HG03097 (cell line): ENCODE results near the gene OSBPL2.

ENCODE experiments used
- ATAC-seq: cut with Tn5 transposase; IDR thresholded peaks from one replicate; pipeline ENCODE4 v1.9.1; 2021; ENCODE audit not compliant: unreplicated experiment, low FRiP score

OSBPL2 gene

DNA sequence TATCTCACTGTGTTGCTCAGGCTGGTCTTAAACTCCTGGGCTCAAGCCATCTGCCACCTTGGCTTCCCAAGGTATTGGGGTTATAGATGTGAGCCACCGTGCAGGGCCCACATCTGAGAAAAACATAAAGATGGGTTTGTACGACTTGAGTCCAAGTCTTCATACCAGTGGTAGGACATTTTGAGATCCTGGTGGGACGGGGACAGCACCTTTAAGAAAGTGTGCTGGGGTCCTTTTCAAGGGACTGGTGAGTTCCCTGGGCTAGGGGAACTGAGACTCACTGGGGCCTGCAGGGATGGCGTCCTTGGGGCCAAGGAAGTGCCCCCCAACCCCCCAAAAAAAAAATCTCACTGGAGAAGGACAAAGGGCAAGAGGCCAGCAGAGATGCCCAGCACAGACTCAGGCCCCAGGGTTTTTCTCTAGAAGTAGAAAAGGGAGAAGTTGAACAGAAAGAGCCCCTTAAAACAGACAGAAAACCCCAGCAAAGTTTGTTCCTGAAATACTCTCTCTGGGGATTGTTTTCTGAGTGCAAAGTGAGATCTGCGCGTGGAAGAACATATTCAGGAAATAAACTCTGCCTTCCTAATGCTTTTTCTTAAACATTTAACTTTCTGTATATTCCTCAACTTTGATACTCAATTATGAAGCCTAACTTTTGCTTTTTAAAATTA is 10.7 kb downstream of the OSBPL2 start:
- no peak for ATAC-seq

DNA sequence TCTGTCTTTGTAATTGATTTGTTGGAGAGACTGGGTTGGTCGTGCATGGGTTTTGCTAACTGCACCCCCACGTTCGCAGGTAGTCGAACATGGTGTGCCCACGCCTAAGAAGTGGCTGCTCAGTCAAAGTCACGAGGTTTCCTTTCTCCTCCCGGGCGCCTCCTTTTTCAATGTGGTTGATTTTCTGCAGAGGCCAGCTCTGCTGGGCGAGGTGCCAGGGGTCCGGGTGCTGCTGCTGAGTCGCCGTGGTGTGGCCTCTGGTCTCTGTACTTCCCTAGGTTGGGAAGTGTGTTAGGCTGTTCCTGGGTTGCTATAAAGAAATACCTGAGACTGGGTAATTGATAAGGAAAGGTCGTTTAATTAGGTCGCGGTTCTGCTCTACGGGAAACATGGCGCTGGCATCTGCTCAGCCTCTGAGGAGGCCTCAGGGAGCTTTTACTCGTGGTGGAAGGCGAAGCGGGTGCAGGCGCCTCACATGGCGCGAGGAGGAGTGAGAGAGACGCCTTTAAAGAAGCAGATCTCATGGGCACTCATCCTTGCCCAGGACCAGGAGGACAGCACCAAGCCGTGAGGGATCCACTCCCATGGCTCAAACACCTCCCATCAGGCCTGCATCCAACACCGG is 14.1 kb downstream of the OSBPL2 start:
- no peak for ATAC-seq

DNA sequence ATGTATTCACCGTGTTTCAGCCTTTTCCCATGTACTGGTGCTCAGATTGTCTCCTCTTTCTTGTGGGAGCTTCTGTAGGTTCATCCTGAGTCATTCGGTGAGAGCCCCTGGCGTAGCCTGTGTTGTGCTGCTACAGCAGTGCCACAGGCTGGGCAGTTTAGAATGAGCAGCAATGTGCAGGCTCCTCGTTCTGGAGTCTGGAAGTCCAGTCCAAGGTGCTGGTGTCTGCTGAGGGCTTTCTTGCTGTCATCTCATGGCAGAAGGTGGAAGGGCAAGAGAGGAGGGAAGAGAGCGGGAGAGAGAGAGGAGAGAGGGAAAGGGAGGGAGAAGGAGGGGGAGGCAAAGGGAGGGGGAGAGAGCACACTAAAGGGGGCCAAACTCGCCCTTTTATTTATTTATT is 15.1 kb downstream of the OSBPL2 start:
- ATAC-seq: no peak

DNA sequence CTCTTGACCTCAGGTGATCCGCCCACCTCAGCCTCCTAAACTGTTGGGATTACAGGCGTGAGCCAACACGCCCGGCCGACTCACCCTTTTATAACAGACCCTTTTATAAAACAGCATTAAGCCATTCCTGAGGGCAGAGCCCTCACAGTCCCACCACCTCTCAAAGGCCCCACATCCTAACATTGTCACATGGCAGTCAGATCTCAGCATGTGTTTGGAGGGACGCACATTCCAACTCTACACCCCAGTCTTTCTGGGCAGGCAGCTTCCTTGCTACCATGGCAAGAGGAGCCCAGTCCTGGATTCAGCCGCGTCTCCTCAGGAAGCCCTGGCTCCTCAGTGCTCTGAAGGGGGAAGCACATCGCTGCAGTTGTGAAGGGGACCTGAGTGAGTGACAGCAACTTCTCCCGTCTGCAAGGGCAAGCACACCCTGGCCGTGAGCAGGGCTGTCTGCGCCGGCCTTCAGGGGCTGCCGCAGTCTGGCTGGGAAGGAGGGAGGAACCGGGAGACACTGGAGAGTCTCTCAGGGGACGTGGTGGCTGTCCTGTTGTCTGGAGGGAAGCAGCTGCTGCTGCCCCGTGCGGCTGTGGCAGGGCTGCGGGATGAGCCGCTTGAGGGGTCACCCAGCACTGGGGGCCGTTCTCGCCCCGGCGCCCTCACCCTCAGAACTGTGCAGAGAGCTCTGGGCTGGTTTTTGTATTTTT is 15.9 kb downstream of the OSBPL2 start:
- no peak for ATAC-seq

DNA sequence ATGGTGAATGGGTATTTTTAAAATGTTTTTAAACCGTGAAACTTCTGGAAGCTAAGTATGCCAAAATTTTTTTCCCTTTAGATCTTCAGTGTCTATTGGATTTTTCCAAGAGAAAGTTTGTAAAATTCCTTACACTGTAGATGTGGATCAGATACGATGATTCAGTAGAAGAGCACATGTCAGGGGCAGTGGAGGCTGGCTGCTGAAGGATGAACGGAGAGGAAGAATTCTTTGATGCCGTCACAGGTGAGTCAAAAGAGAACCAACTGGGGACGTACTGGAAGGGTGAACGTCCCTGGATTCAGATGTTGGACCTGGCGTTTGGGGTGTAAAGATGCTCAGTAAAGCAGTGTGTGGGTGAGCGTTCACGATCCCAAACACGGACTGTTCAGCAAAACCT is 17.7 kb downstream of the OSBPL2 start:
- no peak for ATAC-seq

DNA sequence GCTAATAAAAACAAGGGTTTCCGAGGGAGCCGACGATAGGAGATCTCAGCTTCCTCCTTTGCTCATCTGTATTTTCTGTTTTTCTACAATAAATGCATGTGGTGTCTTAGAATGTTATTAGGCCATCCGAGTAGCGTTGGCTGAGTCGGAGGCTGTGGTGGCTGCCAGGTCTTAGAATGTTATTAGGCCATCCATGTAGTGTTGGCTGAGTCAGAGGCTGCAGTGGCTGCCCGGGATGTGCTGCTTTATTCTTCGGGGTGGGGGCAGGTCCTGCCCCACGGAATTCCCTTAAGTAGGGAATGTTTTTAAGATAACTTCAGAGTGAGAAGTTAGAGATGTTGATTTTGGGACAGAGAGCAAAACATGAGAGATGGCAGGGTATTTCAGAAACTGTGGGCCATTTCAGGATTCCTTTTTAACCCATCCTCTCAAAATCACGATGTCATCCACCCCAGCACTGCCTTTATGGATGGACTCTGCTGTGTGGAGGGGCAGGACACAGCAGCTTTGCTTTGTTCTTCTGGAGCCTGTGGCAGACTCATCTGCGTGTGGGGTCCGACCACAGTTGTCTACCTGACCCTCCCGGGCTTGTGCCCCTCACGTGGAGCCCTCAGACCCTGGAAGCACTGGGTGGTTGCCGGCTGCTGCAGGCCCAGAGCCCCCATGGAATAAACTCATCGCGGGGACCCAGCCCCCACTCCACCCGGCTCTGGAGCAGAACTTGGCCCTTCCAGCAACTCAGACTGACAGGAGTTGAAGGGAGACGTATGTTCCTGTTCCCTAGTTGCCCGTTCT is 20.4 kb downstream of the OSBPL2 start:
- ATAC-seq: no peak

DNA sequence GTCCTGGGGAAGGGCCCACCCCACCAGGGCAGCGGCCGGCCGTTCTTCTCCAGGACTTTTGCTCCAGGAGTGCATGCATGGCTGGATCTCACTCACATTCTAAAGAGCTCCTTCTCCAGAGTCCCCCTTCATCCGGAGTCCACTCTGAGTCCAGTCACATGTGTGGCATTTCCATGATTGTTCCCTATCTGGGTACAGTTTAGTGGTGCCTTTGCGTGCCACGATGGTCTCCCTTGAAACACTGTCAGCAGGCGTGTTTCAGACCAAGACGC is 20.9 kb downstream of the OSBPL2 start:
- no peak for ATAC-seq

DNA sequence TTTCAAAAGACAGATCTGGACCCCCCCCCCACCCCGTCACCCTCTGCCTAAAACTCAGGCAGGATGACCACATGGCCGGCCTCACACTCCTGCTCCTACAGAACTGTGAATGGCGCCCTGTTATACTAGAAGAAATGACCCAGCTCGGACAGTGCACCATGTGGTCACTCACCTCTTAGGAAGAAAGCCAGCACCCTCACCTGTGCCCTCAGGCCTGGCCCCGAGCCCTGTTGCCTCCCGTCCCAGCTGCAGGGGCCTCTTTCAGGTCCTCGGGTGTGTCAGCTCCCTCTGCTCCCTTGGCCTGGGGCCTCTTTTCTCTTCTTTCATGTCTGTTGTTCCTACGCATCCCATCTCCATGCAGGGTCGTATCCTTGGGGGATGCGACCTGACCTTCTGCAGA is 23.7 kb downstream of the OSBPL2 start:
- ATAC-seq: no peak

DNA sequence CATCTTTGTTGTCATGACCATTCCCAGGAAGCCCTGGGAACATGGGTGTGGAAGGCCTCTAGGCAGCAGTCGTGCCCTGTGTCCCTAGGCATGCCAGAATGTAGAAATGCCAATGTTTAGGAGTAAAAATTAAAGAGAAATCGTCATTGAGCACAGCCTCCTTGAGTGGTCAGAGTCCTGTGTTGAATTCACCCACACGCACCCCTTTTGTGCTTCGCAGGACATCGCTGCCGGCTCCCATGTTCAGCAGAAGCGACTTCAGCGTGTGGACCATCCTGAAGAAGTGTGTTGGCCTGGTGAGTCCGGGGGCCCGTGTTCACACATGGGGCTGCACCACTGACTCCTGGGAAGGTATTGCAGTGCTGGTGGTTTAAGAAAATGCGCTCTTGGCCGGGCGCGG is 25.1 kb downstream of the OSBPL2 start:
- ATAC-seq: no peak

DNA sequence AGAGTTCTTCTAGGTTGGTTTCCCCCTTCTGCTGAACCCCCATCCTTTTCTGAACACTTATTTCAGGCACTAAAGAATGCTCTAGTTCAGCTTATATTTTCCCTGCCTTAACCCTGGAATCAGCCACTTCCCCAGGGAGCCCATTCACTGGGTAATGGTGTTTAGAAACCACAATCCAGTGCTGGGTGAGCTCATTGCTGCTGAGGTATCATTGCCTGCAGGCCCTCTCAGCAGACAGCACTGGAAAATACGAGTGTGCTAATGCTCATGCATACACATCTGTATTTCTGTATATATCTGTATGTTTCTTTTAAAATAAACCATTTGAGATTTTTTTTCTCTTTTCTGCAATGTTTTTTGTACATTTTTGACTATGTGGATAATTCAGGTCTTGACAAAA is 27.0 kb downstream of the OSBPL2 start:
- no peak for ATAC-seq

DNA sequence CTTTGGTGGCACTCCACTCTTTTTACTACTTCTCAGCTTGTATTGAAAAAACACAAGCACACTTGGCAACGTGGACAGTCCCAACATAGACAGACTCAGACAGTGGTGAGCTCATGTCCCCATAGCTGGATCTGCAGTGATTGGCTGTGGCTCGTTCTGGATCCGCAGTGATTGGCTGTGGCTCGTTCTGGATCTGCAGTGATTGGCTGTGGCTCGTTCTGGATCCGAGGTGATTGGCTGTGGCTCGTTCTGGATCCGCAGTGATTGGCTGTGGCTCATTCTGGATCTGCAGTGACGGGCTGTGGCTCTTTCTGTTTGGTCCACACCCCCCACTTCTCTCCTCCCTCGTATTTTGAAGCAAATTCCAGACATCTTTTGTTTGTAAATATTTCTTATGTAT is 28.0 kb downstream of the OSBPL2 start:
- ATAC-seq: no peak

DNA sequence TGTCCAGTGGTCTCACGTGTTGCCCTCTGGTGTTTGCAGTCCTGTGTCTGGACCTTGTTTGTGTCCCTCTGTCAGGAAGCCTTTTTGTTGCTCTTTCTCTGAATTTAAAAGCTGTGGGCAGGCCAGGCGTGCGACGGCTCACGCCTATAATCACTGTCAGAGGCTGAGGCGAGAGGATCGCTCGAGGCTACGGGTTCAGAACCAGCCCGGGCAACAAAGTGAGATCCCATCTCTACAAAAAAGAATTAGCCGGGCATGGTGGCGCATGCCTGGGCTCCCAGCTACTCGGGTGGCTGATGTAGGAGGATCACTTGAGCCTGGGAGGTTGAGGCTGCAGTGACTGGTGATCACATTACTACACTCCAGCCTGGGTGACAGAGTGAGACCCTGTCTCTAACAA is 28.5 kb downstream of the OSBPL2 start:
- no peak for ATAC-seq

DNA sequence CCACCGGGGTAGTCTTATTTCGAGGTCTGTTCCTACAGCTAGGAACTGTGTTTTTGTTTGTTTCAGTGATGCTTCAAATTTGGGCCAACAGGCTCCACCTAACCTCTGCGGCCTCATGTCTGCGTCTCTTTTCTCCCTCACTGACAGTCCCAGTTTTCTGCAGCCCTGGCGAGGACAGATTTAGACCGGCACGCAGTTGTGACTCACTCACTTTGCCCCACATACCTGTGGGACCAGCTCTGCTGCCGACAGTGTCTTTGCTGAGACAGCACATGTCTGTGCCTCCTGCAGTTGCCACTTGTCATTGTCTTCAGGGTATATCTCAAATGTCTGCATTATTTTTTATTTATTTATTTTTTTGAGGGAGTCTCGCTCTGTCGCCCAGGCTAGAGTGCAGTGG is 29.2 kb downstream of the OSBPL2 start:
- ATAC-seq: no peak

DNA sequence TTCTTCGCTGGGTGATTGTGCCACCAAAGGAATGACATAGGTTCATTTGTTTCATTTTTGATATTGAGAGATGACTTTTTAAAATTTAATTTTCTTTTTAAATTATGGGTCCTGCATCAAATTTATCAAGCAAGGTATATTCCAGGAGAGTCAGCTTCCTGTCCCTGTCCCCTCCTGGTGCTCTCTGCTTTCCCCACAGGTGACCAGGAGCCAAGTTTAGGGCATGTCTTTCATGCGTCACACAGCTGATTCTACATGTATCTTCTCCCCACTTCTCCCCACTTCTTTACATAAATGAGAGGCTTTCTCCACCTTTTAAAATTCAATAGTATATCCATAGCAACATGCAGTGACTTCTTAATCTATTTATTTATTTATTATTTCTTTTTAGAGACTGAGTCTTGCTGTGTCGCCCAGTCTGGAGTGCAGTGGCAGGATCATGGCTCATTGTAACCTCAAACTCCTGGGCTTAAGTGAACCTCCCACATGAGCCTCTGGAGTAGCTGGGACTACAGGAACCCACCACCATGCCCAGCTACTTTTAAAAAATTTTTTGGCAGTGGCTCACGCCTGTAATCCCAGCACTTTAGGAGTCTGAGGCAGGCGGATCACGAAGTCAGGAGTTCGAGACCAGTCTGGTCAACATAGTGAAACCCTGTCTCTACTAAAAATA is 30.0 kb downstream of the OSBPL2 start:
- no peak for ATAC-seq

DNA sequence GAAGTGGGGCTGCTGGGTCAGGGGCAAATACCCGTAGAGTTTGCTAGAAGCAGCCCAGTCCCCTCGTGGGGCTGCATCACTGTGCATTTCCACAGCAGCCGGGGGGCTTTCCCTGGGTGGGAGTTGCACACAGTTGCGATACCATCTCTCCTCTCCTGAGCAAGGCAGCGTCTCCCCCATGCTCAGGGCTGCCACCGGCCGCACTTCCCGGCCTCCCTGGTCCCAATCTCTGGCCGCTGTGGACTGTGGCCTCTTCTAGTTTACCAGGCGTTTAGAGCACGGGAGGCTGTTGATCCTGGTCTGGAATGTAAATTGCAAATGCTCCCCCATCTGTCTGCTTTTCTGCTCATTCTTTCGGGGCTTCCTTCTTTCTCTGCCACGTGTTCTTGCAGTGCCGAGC is 31.1 kb downstream of the OSBPL2 start:
- ATAC-seq: no peak

DNA sequence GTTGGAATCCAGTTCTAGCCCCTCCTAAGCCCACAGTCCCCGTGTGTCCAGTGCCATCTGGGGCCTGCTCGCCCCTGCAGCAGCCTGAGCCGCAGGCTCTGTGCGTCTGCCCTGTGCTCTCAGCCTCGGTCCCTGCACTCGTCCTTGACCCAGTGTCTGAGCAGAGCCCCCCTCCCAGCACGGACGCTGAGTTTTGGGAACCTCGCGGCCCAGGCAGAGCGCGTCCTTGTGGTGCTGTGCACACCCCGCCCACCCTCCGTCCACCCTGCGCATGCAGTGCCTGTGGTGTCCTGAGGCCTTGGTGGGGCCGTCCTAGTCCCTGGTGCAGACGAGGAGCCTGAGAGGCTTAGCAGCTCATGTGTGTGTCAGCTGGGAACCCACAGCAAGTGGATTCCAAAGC is 31.6 kb downstream of the OSBPL2 start:
- no peak for ATAC-seq

DNA sequence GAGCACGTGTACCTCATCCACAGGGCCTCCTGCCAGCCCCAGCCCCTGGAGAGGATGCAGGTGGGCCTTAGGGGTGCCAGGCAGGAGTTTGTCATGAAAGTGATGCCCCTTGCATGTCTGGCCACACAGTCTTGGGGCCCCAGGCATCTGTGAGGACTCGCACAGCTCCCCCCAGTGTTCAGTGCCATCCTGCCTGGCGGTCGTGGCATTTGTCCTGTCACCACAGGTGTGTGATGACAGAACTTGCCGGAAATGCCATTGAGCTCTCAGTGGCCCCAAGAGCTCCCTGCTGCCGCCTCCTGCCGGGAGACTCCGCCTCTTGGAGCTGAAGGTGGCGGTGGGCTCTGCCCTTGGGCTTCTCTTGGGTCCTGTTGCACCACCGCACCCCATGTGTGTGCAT is 33.9 kb downstream of the OSBPL2 start:
- ATAC-seq: no peak

DNA sequence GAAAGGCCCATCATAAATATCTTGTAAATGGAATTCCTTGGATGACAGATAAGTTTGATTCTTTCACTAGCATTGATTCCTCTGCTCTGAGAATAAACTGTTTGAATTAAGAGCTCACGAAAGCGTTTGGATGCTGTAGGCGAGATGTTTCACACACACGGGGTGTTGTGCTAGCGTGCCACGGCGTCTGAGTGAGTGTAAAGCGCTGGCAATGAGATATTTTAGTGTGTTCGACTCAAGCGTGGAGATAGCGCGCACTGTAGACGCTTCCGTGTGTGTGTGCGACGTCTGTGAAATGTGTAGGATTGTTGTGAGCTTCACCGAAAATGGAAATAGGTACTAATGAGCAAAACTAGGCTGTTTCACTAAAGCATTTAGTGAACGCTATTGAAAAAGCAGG is 35.1 kb downstream of the OSBPL2 start:
- no peak for ATAC-seq

DNA sequence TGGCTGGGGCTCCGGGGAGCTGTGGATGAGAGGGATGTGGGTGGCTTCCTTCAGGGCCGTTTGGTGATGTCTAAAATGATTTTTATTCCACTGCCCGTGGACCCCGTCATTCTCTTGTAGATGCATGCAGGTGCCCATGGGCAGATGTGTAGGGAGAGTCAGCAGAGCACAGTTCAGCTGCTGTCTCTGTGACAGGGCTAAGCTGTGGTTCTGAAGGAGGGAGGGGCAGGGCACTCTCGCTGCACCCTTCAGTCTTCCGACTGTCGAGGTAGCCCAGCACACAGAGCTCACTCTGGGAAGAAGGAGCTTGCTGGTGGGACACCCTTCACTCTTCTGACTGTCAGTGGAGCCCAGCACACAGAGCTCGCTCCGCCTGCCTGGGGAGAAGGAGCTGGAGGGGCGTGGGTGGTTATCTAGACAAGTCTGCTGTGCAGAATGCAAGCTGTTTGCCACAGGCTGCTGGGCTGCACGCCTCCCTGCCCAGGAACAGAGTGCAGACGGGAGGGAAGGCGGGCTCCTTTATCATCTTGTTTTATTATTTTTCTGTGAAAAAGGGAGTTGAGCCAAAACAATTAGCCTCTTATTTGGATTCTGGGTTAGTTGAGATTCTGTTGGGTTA is 36.1 kb downstream of the OSBPL2 start:
- no peak for ATAC-seq

DNA sequence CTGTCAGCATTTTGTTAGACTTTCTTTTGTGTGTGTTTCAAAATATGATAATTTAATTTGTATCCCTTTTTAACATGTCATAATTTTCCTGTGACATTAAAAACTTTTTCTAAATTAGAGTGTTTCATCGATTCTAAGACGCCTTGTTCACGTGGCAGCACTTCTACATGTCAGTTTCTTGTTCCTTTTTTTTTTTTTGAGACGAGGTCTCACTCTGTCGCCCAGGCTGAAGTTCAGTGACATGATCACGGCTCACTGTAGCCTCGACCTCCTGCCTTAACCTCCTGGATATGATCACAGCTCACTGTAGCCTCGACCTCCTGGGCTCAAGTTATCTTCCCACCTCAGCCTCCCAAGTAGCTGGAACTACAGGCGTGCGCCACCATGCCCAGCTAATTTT is 36.9 kb downstream of the OSBPL2 start:
- no peak for ATAC-seq

DNA sequence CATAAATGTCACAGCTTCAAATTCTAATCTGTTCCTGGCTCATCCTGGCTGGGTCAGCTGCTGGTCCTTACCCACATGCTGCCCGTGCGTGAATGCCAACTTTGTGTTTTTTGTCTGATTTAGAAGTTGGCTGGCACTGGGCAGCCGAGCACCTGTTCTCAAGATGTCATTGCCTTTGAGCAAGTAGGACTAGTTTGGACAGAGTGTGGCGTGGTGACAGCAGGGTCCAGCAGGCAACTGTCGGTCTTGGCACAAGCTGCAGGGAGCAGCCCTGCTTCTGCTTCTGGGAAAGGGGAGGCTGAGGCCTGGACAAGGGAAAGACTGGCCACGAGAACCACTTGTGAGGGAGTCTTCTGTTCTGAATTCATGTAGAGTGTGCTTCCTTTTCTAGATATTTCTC is 38.1 kb downstream of the OSBPL2 start:
- ATAC-seq: no peak
